Adipose tissue (tissue), 3 donors: ENCODE measurements around the gene ODC1. TPM values are rescaled to one million over a fixed set of nuclear protein-coding genes. Genes with fewer than 3 reads are reported as not detected.

ENCODE experiments used
- H3K27ac ChIP-seq: one replicate; pipeline ENCODE4 v1.5.1; 2013; ENCODE audit warnings: low read depth, low read length
- WGBS, 3 donors: extraction: QIAGEN DNeasy Blood & Tissue Kit; methylation state at CpG; one replicate each; pipeline ENCODE4 v1.1.7; 2013; 5-methylcytosine and 5-hydroxymethylcytosine counted together
- polyA plus RNA-seq, 3 donors: library from polyadenylated mRNA; stranded (reverse); fragments of 200-250 nt; gene quantifications; one replicate each; pipeline ENCODE4 v1.2.3, GENCODE V29; 2013
- donor health status: healthy with polysubstance abuse.
- donor health status: Bipolar disorder and iron deficiency.
- donor health status: healthy.

Gene ODC1
- polyA plus RNA-seq, 3 donors: 25.2 to 36.1 (median 32.5) TPM

DNA sequence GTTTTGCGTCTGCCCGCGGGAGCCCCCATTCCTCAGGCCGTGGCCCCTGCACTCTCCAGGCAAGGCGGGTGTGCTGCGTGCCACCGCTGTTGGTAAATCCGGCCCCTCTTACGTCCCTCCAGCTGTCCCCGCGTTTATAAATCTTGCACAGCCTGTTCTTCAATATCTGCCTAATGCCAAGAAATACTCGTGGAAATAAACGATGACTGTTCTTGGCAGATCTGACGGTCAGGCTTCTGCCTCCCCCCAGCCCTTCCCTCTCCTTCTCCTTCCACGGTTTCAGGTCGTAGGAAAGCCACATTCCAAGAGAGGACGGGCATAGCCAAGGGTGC, 20.5 kb downstream of the ODC1 start:
- WGBS, 3 donors: 67 to 79% (median 79%) methylated on average over 17 of the region's 17 CpGs
- no peak overlapping the region for H3K27ac ChIP-seq

DNA sequence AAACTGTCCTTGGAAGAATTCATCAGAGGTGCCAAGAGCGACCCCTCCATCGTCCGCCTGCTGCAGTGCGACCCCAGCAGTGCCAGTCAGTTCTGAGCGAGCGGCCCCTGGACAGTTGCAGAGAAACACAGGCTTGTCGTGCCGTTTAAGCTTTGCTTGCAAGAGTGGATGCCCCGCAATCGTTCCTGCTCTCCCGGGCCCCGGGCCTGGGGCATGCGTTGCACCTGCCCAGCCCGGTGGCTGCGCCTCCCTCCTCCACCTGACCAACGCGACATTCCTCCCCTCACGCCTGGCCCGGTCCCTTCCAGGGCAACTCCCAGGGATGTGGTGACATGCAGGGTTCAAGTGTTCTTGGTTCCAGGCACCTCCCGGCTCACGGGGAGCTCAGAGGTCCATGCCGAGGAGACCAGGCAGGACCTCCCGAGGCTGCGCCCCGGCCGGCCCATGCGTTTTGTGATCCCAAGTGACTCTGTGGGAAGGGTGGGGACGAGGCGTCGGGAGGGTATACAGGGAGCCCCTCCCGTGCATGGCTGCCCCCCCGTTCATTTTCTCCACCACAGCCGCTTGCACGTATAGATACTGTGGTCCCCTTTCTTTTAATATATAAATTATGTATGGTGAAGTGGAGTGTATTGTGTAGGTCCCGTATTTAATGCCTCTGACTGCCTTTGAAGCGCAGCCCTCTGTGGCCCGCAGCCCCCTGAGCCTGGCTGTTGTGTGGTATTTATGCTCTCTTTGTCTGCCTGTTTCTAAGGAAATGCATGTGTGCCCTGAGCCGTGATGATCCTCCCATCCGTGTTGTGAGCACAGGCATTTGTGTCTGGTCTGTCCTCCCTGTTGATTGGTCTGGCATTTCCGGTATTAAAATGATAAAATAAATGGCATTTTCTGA, 21.2 kb downstream of the ODC1 start:
- H3K27ac ChIP-seq: no peak overlapping the region
- 89 to 92% (median 91%) methylated on average over 40 of the region's 40 CpGs for WGBS, 3 donors

DNA sequence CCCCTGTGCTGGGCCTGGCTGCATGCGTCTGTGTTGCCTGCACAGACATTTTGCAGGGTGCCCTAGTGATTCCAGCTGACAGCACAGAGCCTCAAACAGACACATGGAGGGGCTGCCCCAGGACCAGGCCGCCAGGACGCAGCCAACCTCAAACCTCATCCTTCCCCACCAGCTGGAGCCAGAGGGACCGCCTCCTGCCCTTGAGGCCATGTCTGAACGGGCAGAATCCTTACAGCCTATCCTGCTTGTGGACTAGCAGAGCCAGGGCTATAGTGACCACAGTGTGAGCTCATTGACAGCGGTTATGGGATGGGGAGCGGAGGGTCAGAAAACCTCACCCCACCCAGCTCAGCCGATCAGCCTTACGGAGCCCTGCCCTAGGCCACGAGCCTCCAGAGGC, 22.4 kb downstream of the ODC1 start:
- 79 to 89% (median 89%) methylated on average over 10 of the region's 10 CpGs for WGBS, 3 donors

GRCh38 chr2:10424916-10425505, 23.1 kb downstream of the ODC1 start:
- H3K27ac ChIP-seq: no peak overlapping the region
- 88 to 93% (median 89%) methylated on average over 8 of the region's 8 CpGs for WGBS, 3 donors

More for the DNA sequence above, 22.4 kb downstream of the ODC1 start:
- no peak overlapping the region for H3K27ac ChIP-seq

- no peak overlapping the region for H3K27ac ChIP-seq
- 72 to 89% (median 84%) methylated on average over 11 of the region's 11 CpGs for WGBS, 3 donors
Measured at GRCh38 chr2:10424051-10424450, 24.1 kb downstream of the ODC1 start.

DNA sequence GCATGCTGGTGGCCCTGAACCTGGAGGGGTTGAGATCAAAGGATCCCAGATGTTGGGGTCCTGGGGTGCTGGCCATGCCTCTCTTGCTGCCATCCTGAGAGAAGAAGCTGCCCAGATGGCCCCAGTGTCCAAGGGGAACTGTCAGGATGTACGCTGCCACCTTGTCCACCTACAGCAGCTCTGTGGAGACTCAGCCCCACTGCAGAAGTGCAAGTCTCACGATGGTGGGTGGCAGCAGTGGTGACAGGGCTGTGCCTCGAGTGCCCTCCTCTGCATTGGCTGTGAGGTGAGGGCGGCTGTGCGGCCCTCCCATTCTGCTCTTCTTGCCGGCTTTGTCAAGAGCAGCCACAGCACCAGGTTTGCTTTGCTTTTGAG, 24.7 kb downstream of the ODC1 start:
- H3K27ac ChIP-seq: no peak overlapping the region
- 91 to 95% (median 92%) methylated on average over 5 to 6 of the region's 6 CpGs for WGBS, 3 donors

- no peak overlapping the region for H3K27ac ChIP-seq
- WGBS, 3 donors: 93 to 95% (median 95%) methylated on average over 24 of the region's 24 CpGs
Measured at GRCh38 chr2:10422732-10423399, 25.3 kb downstream of the ODC1 start.

DNA sequence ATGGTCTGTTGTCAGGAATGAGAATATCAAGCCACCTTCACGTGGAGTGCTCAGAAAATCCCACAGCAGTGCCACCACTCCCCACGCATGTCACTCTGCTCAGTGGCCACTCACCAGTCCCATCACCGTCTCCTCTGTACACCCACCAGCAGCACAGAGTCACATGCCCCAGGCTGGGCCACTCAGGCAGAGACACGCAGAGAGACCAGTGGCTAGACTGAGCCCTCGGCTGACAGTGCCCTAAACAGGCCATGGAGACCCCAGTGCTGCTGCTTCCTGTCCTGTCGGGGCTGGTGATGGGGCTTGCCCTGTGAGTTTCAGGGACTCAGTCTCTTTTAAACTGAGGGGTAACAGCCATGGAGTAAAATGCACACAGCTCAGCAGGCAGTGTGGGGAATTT, 25.9 kb downstream of the ODC1 start:
- H3K27ac ChIP-seq: no peak overlapping the region
- WGBS, 3 donors: 88 to 96% (median 91%) methylated on average over 6 of the region's 6 CpGs

GRCh38 chr2:10419553-10420257, 28.4 kb downstream of the ODC1 start:
- WGBS, 3 donors: 95 to 97% (median 96%) methylated on average over 54 of the region's 54 CpGs
- no peak overlapping the region for H3K27ac ChIP-seq

DNA sequence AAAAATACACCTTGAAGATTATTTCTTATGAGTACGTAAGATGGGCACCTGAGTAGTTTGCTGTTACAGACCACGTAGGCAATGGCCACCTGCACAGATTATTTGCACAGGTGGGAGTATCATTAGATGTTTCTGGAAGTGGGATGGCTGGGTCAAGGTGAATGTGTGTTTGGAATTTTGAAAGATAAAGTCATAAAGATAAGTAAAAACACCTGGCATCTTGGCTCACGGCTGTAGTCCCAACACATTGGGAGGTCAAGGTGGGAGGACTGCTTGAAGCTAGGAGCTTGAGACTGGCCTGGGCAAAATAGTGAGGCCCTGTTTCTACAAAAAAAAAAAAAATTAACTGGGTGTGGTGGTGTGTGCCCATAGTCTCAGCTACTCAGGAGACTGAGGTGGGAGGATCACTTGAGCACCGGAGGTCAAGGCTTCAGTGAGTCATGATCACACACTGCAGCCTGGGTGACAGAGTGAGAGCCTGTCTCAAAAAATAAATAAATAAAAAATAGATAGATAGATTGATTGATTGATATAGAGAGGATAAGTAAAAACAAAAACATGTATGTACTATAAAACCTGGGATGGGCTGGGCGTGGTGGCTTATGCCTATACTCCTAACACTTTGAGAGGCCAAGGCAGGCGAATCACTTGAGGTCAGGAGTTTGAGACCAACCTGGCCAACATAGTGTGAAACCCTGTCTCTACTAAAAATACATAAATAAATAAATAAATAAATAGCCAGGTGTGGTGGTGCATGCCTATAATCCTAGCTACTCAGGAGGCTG, 30.4 kb downstream of the ODC1 start:
- H3K27ac ChIP-seq: no peak overlapping the region
- 59 to 93% (median 81%) methylated on average over 5 to 6 of the region's 6 CpGs for WGBS, 3 donors

GRCh38 chr2:10415640-10416039, 32.5 kb downstream of the ODC1 start:
- no peak overlapping the region for H3K27ac ChIP-seq
- WGBS, 3 donors: 53 to 88% (median 76%) methylated on average over 12 of the region's 12 CpGs

DNA sequence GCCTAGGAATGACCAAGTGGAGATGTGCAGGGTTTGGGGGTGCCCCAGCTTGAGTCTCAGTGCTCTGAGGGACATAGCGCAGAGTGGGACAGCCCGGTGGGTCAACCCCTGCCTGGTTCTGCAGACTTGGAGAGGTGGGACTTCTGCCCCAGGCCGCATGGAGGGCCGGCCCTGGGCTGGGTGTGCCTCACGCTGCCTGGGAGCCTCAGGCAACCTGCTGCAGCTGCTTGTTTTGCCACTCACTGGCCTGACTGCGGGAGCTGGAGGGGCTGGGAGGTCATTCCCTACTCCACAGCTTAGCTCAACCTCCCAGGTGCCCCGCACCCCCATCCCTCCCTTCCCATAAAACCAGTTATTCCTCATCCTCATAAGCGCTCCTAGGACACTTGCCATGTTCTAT, 33.1 kb downstream of the ODC1 start:
- H3K27ac ChIP-seq: no peak overlapping the region
- WGBS, 3 donors: 72 to 96% (median 93%) methylated on average over 6 to 8 of the region's 8 CpGs

- no peak overlapping the region for H3K27ac ChIP-seq
- 51 to 77% (median 73%) methylated on average over 10 of the region's 10 CpGs for WGBS, 3 donors
Measured at GRCh38 chr2:10414591-10414990, 33.5 kb downstream of the ODC1 start.

- no peak overlapping the region for H3K27ac ChIP-seq
- 36 to 83% (median 72%) methylated on average over 7 of the region's 7 CpGs for WGBS, 3 donors
Measured at GRCh38 chr2:10413991-10414451, 34.1 kb downstream of the ODC1 start.

- 82 to 91% (median 91%) methylated on average over 10 of the region's 10 CpGs for WGBS, 3 donors
- no peak overlapping the region for H3K27ac ChIP-seq
Measured at GRCh38 chr2:10413503-10413902, 34.6 kb downstream of the ODC1 start.

GRCh38 chr2:10412380-10412779, 35.7 kb downstream of the ODC1 start:
- no peak overlapping the region for H3K27ac ChIP-seq
- WGBS, 3 donors: 92 to 95% (median 94%) methylated on average over 3 of the region's 3 CpGs

DNA sequence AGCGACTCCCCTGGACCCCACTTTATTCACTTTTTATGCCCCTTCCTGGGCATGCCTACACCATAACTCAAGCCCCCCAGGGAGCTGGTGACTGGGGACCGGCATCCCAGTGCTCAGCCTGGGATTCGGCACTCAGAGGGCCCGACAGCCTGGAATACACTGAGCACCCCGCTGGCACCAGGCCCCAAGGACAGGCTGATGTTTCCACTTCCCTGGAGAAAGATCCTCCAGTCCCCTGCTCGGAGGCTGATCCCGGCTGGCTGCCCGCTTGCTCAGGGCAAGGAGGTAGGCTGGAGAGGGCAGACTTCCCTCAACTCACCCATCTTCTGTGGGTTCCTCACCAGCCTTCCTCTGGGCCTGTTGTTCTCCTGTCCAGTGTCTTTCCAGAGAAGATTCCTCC, 36.6 kb downstream of the ODC1 start:
- H3K27ac ChIP-seq: no peak overlapping the region
- 64 to 97% (median 90%) methylated on average over 8 of the region's 8 CpGs for WGBS, 3 donors

DNA sequence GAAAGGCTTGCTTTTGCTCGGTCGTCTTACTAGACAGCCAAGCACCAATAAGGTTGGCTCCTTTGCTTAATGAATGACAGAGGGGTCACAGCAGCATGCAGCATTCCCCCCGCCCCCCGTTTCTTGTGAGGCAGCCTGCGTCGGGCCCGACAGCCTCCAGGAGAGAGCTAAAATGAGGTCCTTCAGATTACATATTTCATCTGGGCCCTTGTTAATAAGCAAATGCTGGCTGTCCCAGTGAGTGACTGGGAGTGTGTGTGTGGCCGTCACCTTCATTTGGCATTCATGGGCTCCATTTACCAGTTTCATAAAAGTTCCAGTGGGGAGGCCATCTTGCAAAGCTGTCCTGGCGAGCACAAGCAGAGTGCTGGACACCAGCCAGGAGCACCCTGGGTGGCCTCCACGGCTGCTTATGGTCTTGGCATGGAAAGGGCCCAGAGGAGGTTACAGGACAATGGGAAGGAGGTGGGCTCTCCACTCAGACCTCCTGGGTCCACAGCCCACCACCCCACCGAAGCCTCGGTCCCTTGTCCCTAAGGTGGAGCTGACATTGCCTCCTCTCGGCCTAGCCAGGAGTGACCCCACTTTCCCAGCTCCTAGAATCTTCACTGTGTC, 37.2 kb downstream of the ODC1 start:
- no peak overlapping the region for H3K27ac ChIP-seq
- 75 to 81% (median 80%) methylated on average over 13 of the region's 13 CpGs for WGBS, 3 donors
